ENCODE results near the gene FLT3LG.

- TF ChIP-seq POLR2AphosphoS5 (IDR thresholded peaks at IDR 0.05; ENCODE audit: low read depth, low read length) (no peak), SIN3A (IDR thresholded peaks at IDR 0.05; ENCODE audit: borderline replicate concordance, insufficient read depth, low read depth, low read length) (no peak), TCF7L2 (IDR thresholded peaks at IDR 0.05; ENCODE audit: low read depth, low read length) (no peak)
- TF ChIP-seq, protein P1, sequence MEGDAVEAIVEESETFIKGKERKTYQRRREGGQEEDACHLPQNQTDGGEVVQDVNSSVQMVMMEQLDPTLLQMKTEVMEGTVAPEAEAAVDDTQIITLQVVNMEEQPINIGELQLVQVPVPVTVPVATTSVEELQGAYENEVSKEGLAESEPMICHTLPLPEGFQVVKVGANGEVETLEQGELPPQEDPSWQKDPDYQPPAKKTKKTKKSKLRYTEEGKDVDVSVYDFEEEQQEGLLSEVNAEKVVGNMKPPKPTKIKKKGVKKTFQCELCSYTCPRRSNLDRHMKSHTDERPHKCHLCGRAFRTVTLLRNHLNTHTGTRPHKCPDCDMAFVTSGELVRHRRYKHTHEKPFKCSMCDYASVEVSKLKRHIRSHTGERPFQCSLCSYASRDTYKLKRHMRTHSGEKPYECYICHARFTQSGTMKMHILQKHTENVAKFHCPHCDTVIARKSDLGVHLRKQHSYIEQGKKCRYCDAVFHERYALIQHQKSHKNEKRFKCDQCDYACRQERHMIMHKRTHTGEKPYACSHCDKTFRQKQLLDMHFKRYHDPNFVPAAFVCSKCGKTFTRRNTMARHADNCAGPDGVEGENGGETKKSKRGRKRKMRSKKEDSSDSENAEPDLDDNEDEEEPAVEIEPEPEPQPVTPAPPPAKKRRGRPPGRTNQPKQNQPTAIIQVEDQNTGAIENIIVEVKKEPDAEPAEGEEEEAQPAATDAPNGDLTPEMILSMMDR (IDR thresholded peaks at IDR 0.05), result no peak
- TF ChIP-seq, protein P2, sequence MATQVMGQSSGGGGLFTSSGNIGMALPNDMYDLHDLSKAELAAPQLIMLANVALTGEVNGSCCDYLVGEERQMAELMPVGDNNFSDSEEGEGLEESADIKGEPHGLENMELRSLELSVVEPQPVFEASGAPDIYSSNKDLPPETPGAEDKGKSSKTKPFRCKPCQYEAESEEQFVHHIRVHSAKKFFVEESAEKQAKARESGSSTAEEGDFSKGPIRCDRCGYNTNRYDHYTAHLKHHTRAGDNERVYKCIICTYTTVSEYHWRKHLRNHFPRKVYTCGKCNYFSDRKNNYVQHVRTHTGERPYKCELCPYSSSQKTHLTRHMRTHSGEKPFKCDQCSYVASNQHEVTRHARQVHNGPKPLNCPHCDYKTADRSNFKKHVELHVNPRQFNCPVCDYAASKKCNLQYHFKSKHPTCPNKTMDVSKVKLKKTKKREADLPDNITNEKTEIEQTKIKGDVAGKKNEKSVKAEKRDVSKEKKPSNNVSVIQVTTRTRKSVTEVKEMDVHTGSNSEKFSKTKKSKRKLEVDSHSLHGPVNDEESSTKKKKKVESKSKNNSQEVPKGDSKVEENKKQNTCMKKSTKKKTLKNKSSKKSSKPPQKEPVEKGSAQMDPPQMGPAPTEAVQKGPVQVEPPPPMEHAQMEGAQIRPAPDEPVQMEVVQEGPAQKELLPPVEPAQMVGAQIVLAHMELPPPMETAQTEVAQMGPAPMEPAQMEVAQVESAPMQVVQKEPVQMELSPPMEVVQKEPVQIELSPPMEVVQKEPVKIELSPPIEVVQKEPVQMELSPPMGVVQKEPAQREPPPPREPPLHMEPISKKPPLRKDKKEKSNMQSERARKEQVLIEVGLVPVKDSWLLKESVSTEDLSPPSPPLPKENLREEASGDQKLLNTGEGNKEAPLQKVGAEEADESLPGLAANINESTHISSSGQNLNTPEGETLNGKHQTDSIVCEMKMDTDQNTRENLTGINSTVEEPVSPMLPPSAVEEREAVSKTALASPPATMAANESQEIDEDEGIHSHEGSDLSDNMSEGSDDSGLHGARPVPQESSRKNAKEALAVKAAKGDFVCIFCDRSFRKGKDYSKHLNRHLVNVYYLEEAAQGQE (IDR thresholded peaks at IDR 0.05; ENCODE audit: insufficient read depth in 1 of 2, low read depth in 2 of 2, low read length in 1 of 2), result no peak
These were observed 54.3 kb downstream of the FLT3LG start for GRCh38 chr19:49528211-49528771.
